GM19023 (cell line): ENCODE results near the gene KPRP.

Experiments used
- ATAC-seq: cut with Tn5 transposase; IDR thresholded peaks from one replicate; pipeline ENCODE4 v1.9.1; 2021; ENCODE audit warnings: mild to moderate bottlenecking, moderate library complexity; ENCODE audit not compliant: unreplicated experiment

Gene KPRP, protein sequence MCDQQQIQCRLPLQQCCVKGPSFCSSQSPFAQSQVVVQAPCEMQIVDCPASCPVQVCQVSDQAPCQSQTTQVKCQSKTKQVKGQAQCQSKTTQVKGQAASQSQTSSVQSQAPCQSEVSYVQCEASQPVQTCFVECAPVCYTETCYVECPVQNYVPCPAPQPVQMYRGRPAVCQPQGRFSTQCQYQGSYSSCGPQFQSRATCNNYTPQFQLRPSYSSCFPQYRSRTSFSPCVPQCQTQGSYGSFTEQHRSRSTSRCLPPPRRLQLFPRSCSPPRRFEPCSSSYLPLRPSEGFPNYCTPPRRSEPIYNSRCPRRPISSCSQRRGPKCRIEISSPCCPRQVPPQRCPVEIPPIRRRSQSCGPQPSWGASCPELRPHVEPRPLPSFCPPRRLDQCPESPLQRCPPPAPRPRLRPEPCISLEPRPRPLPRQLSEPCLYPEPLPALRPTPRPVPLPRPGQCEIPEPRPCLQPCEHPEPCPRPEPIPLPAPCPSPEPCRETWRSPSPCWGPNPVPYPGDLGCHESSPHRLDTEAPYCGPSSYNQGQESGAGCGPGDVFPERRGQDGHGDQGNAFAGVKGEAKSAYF

DNA sequence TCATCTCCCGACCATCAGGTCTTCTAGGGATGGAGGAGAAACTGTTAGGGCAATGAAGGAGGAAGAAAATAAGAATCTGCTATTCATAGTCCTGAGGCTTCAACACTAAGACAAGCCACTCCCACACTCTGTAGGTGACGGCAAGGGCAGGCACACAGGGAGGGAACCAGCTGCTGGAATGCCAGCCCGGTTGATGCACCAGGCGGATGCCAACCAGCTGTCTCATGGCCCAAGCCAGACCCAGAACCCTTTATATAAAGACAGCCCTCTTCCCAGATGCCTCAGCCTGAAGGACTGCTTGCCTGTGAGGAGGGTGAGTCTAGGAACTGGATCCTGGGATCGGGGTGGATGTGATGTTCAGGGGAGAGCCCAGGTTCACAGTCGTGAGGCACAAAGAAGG lies at the start of gene KPRP:
TSS of gene KPRP (plus strand) at position 279 of the 400 bp plus-strand sequence. CDS start 1,564 bp downstream, outside the sequence.
- no peak for ATAC-seq

DNA sequence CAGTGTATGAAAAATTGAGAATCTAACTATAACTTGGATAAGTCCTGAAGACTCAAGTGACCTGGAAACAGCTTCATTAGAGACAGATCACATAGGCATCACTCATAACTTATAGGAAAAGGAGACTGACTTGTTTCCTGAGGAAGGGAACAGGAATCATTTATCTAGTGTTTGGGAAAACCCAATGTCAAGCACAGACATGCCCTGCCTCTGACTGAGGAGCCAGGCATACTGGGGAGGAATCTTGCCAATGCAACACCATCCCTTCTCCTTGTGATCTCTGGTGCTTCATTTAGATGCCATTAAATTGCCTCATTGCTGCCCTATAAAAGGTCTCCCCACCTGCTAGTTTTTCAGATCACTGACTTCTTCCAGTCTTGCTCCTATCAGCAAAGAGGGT lies 39.6 kb upstream of the KPRP start:
- ATAC-seq = no peak

DNA sequence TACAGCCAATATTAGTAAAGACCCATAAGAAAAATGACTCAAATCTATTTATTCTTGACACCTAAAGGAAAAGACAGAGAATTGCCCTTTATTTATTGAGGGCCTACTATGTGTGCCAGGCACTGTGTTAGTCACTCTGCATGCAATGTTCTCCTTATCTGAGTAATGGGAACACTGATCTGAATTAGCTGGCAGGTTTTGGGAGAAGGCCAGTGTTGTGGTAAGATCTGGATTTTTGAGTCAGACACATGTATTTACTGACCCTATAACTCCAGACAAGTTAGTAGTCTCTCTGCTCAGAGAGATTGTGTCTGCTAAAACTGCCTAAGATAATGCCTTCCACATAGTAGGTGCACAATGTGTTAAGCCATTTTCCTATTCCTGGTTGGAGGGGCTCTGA lies 32.6 kb upstream of the KPRP start:
- ATAC-seq = no peak

DNA sequence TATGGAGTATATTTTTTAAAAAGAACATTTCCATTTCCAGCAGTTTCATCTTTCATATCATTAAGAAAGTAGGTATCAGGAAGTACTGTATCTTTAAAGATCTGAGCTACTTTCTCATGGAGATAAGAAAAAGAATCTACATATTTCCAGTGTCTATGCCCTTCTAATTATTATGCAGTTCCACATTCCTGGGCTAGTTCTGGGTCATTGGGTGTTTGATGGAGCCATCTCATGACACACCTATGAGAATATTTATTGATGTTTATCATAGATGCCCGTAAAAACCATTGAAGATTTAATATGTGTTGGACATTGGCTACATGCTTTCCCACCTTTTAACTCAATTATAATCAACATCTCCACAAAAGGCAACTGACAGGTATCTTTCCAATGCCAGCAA lies 28.8 kb upstream of the KPRP start:
- ATAC-seq = no peak

DNA sequence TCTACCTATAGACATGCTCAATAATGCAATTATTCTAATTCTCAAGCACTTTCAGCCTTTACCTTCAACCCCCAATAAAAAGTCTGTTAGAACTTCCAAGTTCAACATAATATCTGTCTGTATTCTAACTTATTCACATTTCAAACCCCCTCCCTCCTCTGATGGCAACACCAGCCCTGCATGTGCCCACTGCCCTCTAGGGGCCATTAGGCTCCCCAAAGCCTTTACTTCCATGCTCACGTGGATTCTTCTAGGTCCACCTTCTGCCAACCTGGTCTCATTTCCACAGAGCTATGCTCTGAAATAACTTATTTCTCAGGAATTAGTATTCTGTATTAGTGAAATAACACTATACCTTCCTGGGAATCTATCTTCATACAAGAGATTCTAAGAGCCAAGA lies 22.2 kb upstream of the KPRP start:
- ATAC-seq = no peak

DNA sequence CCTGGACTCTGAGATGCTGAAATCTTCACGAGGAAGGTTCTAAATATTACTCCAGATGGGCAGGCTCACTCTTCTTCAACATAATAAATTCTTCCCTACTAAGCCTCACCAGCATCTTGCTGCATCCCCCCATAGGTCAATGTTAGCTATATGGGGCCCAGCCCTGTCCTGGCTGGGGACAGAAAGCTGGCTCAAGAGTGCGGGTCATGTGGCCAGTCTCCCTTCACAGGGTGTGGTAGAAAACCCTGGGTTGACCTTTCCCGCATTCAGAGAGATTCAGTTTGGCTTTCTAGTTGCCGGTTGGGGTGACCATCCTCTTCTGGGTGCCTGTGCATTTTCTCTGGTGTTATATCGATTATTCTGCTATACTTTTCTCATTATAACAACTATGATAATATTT lies 19.8 kb upstream of the KPRP start:
- no peak for ATAC-seq

DNA sequence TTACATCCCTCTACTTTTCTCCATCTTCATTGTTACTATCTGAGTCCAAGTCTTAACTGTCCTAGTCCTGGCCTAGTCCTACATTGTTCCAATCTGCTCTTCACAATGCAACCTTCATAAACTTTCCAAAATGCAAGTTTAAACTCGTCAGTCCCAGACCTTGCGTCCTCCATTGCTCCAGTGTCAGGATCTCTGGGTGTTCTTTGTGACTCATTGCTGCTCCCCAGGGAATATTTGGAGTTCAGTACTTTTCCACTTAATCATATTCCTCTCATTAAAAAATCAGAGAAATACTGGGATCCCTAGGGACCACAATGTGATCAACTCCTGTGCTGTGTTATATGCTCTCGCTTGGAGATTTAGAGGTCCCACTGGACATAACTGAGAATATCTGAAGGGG lies 18.0 kb upstream of the KPRP start:
- ATAC-seq = no peak

DNA sequence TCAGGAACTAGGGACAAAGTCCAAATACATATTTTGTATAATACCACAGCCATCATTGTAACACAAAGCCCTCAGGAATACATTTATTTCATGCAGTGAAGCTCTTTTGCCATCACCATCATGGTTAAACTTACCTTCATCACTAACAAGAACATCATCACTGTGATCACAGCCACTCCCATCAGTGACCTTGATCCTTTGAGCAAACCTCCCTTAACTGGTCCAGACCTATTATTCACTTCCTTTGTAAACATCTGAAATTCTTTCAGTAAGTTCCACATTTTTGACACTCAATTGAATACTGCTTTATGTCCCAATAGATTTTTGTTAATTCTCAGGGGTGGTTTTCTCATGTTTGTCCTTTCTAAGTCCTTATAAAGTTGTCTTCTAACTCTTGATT lies 16.2 kb upstream of the KPRP start:
- ATAC-seq = no peak

DNA sequence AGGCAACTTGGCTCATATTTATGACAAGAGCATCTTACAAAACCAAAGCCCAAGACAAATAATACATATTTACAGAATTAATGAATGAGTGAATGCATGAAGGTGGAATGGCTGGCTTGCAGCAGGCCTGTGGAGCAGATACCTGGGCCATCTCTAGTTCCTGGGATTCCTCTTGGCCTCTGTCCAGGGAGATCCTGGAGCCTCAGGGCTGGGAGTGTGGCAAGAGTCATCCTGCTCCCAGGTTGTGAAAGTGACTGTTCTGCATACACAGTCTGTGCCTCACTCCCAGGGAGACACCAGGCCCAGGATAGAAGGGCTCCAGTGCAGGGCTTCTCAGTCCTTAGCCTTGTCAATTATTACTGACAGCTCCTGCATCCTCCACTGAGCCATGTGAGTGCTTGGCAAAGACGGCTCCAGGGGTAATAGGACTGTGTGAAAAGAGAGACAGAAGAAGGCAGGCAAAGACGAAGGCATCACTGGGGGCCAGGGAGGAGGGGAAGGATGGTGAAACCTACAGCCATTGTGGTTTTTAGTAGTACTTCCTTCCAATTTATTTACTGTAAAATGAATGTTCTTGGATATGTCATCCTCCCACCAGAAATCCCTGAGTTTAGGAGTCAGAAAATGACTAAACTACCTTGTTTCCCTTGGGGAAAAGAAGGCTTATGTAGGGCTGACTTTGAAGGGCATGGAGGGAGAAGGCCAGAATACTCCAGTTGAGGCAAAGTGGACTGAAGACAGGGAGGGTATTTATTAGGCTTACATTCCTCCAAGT lies 14.3 kb upstream of the KPRP start:
- ATAC-seq = no peak

DNA sequence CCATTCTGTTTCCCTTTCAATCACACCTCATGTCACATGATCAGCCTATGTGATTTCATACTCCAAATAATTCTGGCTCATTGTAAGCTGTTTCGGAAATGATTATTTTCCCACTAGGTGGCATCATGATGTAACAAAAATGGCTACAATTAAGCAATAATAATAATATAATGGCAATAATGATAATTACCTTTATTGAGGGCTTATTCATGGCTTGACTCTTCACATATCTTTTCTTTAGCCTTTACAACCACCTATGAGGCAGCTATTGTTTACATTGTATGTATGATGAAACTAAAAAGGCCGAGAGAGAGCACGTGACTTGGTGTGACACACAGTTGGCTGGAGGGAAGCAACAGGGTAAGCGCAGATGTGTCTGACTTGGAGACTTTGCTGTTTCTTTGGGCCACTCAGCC lies 12.5 kb upstream of the KPRP start:
- no peak for ATAC-seq

DNA sequence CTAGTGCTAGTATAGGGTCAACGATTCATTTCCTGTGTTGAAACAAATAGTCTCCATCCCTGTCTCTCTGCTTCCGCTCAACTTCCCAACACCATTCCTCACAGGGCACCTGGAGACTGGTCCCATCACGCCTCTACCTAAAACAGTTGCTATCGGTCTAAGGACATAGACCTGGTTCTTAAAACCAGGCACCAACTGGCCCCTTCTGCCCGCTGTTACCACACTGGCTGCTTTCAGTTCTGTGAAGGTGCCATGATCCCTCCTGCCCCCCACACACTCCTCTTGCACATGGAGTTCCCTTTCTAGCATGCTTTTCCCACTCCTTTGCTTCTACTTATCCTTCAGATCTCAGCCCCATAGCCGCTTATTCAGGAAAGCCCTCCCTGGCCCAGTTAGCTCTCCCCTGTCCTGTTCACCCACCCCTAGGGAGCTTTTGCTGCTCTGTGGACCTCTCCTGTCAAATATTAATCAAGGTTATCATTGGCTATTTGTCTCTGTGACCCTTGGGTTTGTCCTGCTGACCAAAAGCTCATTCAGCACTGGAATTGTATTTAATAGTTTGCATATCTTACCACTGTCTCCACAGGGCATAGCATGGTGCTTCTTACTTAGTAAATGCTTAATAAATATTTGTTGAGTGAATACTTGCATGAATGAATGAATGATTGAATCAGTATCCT lies 11.9 kb upstream of the KPRP start:
- no peak for ATAC-seq

DNA sequence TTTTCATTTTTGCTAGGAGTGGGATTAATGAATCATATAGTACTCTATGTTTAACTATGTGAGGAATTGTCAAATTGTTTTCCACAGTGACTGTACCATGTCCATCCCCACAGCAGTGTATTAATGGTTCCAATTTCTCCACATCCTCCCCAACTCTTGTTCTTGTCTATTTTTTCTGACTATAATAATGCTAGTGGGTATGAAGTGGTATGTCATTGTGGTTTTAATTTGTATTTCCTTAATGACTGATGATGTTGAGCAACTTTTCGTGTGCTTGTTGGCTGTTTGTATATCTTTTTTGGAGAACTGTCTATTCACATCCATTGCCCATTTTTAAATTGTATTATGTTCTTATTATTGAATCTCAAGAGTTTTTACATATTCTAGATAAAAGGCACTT lies 10.0 kb upstream of the KPRP start:
- no peak for ATAC-seq

DNA sequence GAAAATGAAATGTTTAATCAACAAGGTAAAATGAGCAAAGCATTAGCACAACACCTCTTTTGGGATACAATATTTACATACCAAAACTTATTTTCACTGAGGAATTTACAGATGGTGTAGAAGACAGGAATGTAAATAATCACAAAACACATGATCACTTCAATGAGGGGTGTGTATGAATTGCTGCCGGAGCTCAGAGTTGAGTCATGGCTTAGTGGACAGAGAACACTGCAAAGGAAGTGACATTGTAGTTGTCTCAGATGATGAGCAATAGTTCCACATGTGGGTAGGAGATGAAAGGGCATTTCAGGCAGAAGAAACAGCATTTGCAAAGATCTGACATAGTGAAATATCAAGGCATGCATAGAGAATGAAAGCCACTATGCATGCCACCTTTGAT lies 5.6 kb upstream of the KPRP start:
- ATAC-seq = no peak

DNA sequence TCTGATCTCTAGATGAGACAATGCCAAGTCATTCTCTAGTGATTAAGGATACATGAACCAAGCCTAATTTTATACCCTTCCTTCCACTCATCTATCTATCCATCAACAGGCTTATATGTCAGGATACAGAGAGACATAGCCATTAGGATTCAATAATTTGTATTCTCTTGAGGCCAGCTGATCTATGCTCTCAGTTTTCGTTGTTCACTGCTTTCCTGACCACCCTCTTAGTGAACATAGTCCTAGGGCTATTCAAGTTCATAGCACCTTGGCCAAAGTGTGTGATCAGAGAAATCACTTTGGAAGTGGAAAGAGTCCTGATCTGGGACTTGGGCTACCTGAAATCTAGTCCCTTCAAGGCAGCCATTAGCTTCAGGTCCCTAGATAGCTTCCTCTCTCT lies 4.2 kb upstream of the KPRP start:
- no peak for ATAC-seq

DNA sequence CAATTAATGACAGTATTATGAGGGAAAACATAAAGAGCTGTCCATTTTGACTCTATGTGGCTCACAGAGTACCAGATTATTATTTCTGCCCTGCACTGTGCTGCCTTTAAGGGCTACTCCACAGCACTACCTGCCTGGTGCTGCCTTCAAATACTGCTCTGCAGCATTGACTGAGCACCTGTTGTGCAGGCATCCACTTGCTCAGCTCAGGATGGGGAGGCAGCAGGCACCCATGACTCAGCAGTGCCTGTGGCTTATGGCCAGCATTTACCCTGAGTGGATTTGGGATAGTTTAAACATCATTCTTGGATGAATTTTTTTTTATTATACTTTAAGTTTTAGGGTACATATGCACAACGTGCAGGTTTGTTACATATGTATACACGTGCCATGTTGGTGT lies 953 bp upstream of the KPRP start:
- no peak for ATAC-seq

DNA sequence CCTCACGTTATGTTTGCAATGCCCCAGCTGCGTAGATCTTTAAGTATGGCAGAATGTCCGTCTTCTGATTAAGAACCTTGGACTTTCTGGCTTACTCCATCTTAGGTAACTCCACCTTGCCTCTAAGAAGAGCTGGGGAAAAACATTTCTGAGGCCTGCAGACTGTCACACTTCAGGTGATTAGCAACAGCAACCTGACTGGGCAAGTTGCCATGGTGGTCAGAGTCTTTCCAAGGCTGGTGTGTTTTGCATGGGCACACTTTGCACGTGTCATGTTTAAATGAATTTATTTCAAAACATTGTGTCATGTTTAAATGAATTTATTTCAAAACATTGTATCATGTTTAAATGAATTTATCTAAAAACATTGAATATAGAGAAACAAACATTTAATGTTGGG lies 811 bp downstream of the KPRP start:
- no peak for ATAC-seq

DNA sequence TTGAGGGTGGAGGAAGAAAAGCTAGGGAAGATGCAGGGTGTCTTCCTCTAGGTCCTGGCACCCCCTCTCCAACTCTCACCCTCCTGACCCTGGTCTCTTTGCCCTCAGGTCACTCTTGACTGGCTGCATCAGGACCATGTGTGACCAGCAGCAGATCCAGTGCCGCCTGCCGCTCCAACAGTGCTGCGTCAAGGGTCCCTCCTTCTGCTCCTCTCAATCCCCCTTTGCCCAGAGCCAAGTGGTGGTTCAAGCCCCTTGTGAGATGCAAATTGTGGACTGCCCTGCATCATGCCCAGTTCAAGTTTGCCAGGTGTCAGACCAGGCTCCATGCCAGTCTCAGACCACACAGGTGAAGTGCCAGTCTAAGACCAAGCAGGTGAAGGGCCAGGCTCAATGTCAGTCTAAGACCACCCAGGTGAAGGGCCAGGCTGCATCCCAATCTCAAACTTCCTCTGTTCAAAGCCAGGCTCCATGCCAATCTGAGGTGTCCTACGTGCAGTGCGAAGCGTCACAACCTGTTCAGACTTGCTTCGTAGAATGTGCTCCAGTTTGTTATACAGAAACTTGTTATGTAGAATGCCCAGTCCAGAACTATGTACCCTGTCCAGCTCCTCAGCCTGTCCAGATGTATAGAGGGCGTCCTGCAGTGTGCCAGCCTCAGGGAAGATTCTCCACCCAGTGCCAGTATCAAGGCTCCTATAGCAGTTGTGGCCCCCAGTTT lies 1.8 kb downstream of the KPRP start:
- no peak for ATAC-seq

DNA sequence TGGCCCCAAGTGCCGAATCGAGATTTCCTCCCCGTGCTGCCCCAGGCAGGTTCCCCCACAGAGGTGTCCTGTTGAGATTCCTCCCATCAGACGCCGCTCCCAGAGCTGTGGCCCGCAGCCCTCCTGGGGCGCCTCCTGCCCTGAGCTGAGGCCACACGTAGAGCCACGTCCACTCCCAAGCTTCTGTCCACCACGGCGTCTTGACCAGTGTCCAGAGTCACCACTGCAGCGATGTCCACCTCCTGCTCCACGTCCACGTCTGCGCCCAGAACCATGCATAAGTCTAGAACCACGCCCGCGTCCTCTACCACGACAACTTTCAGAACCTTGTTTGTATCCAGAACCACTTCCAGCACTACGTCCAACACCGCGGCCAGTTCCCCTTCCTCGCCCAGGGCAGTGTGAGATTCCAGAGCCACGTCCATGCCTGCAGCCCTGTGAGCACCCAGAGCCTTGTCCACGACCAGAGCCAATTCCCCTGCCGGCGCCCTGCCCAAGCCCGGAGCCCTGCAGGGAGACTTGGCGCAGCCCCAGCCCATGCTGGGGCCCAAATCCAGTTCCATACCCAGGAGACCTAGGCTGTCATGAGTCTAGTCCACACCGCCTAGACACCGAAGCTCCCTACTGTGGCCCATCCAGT lies 2.8 kb downstream of the KPRP start:
- no peak for ATAC-seq

DNA sequence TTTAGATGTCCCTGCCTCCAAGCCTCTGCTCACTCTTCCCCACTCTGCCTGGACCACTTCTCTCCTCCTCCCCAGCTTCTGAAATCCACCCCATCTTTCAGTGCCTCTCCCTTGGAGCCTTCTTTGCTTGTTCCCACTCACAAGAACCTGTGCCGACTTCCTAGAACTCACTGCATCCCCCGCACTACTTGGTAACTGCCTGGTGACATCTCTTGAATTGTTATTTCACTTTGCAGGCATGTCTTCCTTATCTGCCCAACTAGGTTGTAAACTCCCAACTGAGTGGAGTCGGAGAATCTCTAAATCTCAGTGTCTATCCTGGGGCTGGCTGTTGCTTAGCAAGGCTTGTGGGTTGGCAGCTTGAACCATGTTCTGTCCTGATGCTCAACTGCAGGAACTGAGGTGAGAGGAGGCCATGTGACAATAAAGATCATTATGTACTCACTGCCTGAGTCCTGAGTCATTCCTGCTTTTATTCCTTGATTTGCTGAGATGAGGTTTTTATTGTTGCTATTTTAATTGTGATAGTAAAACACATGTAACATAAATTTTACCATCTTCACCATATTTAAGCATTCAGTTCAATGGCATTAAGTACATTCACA lies 3.9 kb downstream of the KPRP start:
- ATAC-seq = no peak
